Activated T-helper 17 cell treated with anti-CD3 and anti-CD28 coated beads, Interleukin-2, amount 50 U/mL, for 72 hours (primary cell): ENCODE measurements around the gene OTOL1. TPM values are rescaled to one million over a fixed set of nuclear protein-coding genes. Genes with fewer than 3 reads are reported as not detected.
"Not testable (repeated sequence)": the region's sequence is repeated elsewhere in the genome, so short reads cannot be mapped to it uniquely, and the experiment has no call there.

Experiments used
- ATAC-seq: fragments of 150-1000 bp; cut with Tn5 transposase; replicated peaks from 2 replicates; pipeline ENCODE4 v1.10.0; 2021; ENCODE audit warnings: mild to moderate bottlenecking, moderate library complexity
- H3K27ac Mint-ChIP-seq: one replicate; pipeline ENCODE4 v1.8.0; 2022; ENCODE audit warnings: mixed read lengths
- H3K27me3 Mint-ChIP-seq: one replicate; pipeline ENCODE4 v1.8.0; 2022; ENCODE audit warnings: mixed read lengths
- H3K36me3 Mint-ChIP-seq: one replicate; pipeline ENCODE4 v1.8.0; 2022; ENCODE audit warnings: low read depth, mild to moderate bottlenecking, mixed read lengths
- H3K4me1 Mint-ChIP-seq: one replicate; pipeline ENCODE4 v1.8.0; 2022; ENCODE audit warnings: mixed read lengths
- H3K4me3 Mint-ChIP-seq: one replicate; pipeline ENCODE4 v1.8.0; 2022; ENCODE audit warnings: mild to moderate bottlenecking, mixed read lengths
- H3K9me3 Mint-ChIP-seq: one replicate; pipeline ENCODE4 v1.8.0; 2022; ENCODE audit warnings: mixed read lengths
- total RNA-seq, 2 donors: library from RNA; stranded (reverse); gene quantifications; one replicate each; pipeline ENCODE4 v1.2.3, GENCODE V29; 2022

Gene OTOL1
- total RNA-seq = not detected

DNA sequence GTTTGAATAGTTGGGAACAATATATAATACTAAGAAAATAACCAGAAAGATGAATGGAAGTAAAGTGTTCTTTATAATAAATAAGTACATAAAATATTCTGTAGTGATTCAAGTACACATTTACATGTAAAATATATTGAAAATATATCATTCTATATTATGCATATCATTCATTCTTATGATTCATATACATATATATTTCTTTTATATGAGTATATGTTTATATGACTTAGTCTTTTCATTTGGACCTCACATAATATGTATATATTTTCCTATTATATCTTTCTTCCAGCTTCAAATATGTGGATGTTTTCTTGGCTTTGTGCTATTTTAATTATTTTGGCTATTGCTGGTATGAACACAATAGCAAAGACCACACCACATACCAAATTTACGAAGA lies at the start of gene OTOL1:
TSS of gene OTOL1 (plus strand) at position 301 of the 400 bp plus-strand sequence. CDS start at position 301, 0 bp downstream.
- H3K4me1 Mint-ChIP-seq = no peaks in the 10 kb centered on the region
- H3K9me3 Mint-ChIP-seq = no peaks in the 10 kb centered on the region
- H3K4me3 Mint-ChIP-seq = no peak within 1 kb of the TSS
- H3K27ac Mint-ChIP-seq = no peak within 1 kb of the TSS
- ATAC-seq = no peak
- no peaks in the 10 kb centered on the region for H3K36me3 Mint-ChIP-seq
- H3K27me3 Mint-ChIP-seq = peaks cover 19% of the 10 kb centered on the region

DNA sequence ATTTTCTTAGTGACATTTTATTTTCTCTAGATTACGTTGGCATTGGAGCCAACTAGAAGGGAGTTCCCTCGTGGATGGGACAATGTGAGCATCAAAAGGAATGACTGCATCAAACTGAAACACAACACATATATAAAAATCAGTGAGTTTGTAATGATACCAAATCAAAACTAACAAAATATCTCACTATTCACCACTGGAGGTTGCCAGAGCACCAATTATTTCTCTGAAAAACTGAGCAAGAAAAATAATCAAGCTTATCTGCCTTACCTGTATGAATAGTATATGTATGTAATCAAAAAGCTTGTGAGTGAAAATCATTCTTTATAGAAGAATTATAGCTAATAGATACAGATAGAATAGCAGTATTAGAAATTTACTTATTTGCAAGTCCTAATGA lies 46.8 kb upstream of the OTOL1 start:
- H3K36me3 Mint-ChIP-seq = no peaks in the 10 kb centered on the region
- no peak overlapping the region for H3K4me3 Mint-ChIP-seq
- ATAC-seq = no peak
- no peaks in the 10 kb centered on the region for H3K4me1 Mint-ChIP-seq
- H3K27me3 Mint-ChIP-seq = peaks cover 5% of the 10 kb centered on the region
- no peak overlapping the region for H3K27ac Mint-ChIP-seq
- H3K9me3 Mint-ChIP-seq = no peaks in the 10 kb centered on the region

DNA sequence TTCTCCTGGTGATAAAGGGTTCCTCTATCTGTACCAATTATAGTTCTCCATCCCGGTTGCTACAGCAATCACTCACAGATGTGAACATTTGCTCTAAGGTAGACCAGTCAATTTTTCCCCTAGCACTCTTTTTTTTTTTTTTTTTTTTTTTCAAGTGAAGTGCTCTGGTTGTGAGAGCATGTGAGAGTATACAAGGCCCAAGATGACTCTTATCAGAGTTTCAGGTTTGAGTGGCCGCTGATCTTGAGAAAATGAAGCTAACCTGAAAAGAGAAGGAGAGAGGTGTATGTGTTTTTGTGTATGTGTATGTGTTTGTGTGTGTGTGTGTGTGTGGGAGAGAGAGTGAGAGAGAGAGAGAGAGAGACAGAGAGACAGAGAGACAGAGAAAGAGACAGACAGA lies 44.4 kb upstream of the OTOL1 start:
- Mint-ChIP-seq H3K4me3 (no peak overlapping the region), H3K4me1 (no peaks in the 10 kb centered on the region), H3K9me3 (no peaks in the 10 kb centered on the region), H3K36me3 (no peaks in the 10 kb centered on the region), H3K27ac (no peak overlapping the region), H3K27me3 (no peaks in the 10 kb centered on the region)
- no peak for ATAC-seq

DNA sequence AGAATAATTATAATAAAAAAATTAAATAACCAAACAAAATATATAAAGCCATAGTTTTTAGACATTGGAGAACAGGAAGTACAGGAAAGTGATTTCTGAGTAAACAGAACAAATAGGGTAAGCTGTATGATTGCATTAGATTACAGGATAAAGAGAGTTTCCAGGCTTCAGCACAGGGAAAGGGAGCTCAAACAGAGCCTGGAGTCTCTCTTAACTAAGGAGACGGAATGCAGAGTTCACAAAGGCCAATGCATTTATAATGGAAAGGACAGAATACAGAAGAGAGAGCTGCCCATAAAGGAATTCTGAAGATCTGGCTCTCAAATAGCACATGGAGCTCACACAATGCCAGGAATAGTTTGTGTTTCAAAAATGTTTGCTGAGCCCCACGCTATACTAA lies 42.0 kb upstream of the OTOL1 start:
- ATAC-seq = no peak
- Mint-ChIP-seq H3K9me3 (no peaks in the 10 kb centered on the region), H3K27me3 (no peaks in the 10 kb centered on the region), H3K4me1 (no peaks in the 10 kb centered on the region), H3K4me3 (no peak overlapping the region), H3K27ac (no peak overlapping the region), H3K36me3 (no peaks in the 10 kb centered on the region)

DNA sequence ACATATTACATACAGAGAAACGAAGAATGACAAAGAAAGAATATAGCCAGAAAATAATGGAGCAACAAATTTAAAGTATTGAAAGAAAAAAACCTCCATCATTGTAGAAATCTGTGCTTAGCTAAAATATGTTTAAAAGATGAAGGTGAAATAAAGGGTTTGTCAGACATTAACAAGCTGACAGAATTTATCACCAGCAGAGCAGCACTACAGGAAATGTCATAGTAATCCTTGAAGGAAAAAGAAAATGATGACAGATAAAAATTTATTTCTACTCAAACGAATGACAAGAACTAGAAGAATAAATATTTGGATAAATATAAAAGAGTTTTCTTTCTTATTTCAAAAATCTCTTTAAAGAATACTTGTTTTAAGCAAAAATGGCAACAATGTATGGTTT lies 40.6 kb upstream of the OTOL1 start:
- Mint-ChIP-seq H3K27me3 (no peaks in the 10 kb centered on the region), H3K27ac (no peak overlapping the region), H3K9me3 (no peaks in the 10 kb centered on the region), H3K4me1 (no peaks in the 10 kb centered on the region), H3K4me3 (no peak overlapping the region), H3K36me3 (no peaks in the 10 kb centered on the region)
- ATAC-seq = no peak

DNA sequence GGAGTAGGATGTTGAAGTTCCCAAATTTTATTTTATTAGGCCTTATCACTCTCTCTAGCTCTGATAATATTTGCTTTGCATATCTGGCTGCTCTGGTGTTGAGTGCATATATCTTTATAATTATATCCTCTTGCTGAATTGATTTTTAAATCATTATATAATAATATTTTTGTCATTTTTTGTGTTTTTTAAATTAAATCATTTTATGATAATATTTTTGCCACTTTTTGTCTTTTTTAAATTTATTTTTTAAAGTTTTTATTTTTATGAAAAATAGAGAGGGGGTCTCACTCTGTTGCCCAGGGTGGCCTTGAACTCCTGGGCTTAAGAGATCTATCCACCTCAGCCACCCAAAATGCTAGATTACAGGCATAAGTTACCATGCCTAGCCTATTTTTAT lies 34.5 kb upstream of the OTOL1 start:
- no peak overlapping the region for H3K27ac Mint-ChIP-seq
- peaks cover 12% of the 10 kb centered on the region for H3K9me3 Mint-ChIP-seq
- H3K4me1 Mint-ChIP-seq = no peaks in the 10 kb centered on the region
- H3K27me3 Mint-ChIP-seq = peaks cover 8% of the 10 kb centered on the region
- no peaks in the 10 kb centered on the region for H3K36me3 Mint-ChIP-seq
- no peak for ATAC-seq
- no peak overlapping the region for H3K4me3 Mint-ChIP-seq

DNA sequence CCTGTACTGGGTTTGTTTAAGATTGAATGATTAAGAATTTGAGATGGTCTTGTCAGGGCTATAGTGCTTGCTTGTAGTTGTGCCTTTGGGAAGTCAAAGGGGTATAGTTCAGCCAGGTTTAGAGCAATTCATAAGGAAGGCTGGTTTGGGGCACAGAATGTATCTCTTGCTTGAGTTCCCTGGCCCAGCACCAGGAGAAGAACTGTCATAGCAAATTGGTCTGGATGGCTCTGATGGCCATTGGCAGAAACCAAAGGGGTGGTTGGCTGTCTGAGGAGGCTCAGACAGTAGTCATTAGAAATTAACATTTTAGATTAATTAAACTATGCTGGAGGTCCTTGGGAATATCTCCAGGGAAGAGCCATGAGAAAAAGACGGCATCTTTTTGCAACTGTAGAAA lies 25.4 kb upstream of the OTOL1 start:
- Mint-ChIP-seq H3K36me3 (no peaks in the 10 kb centered on the region), H3K4me1 (no peaks in the 10 kb centered on the region), H3K4me3 (no peak overlapping the region), H3K27me3 (peaks cover 8% of the 10 kb centered on the region), H3K9me3 (no peaks in the 10 kb centered on the region), H3K27ac (no peak overlapping the region)
- ATAC-seq = no peak

DNA sequence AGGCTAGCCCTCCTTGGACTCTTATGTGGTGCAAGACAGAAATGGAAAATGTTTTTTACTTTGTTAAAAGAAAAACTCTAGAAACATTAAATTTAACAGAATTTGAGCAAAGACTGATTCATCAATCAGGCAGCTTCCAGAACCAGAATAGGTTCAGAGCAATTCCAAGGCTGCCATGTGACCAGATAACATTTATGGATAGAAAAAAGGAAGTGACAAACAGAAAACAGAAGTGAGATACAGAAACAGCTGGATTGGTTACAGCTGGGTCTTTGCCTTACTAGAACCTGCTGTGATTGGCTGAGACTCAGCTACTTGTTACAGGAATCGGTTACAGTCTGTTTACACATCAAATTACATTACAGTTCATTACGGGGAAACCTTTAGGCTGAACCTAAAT lies 22.5 kb upstream of the OTOL1 start:
- Mint-ChIP-seq H3K36me3 (no peaks in the 10 kb centered on the region), H3K4me3 (no peak overlapping the region), H3K9me3 (no peaks in the 10 kb centered on the region), H3K27me3 (peaks cover 4% of the 10 kb centered on the region), H3K4me1 (no peaks in the 10 kb centered on the region), H3K27ac (no peak overlapping the region)
- ATAC-seq = no peak

DNA sequence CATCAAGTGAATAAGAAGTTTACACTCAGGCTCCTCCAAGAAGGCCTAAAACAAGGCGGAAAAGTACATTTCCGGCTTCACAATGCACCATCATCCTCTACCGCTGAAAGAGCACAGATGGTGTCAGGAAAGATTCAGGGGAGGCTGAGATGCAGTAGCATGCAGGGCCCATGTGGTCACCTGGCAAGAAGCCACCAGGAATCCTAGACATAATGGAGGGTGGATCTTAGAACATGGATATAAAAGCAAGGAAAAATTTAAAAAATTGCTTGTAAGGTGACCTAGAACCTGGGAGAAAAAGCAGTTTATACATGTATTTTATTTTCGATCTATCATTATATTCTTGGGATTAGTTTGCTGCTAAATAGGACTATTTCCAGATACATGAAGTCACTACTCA lies 21.9 kb upstream of the OTOL1 start:
- no peak for ATAC-seq
- Mint-ChIP-seq H3K27me3 (peaks cover 8% of the 10 kb centered on the region), H3K9me3 (no peaks in the 10 kb centered on the region), H3K4me3 (no peak overlapping the region), H3K4me1 (no peaks in the 10 kb centered on the region), H3K36me3 (no peaks in the 10 kb centered on the region), H3K27ac (no peak overlapping the region)

DNA sequence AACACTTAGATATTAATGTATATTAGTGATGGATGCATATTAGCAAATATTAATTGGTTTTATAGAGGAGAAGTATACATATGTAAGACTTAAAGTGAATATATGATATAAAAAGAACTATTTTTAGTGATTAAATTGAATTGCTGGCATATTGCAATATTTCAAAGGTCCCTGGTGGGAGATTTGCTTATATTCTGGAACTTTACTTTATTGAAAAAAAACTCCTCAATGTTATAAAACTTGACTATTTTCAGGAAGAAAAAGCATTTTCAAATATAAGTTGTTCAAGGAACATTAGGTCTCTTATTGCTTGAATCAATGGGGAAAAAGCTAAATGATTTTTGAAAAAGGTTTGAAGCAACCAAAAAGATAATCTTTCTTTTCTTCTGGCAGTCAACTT lies 21.4 kb upstream of the OTOL1 start:
- Mint-ChIP-seq H3K4me1 (no peaks in the 10 kb centered on the region), H3K4me3 (no peak overlapping the region), H3K27ac (no peak overlapping the region), H3K27me3 (peaks cover 7% of the 10 kb centered on the region), H3K36me3 (no peaks in the 10 kb centered on the region), H3K9me3 (no peaks in the 10 kb centered on the region)
- ATAC-seq = no peak

DNA sequence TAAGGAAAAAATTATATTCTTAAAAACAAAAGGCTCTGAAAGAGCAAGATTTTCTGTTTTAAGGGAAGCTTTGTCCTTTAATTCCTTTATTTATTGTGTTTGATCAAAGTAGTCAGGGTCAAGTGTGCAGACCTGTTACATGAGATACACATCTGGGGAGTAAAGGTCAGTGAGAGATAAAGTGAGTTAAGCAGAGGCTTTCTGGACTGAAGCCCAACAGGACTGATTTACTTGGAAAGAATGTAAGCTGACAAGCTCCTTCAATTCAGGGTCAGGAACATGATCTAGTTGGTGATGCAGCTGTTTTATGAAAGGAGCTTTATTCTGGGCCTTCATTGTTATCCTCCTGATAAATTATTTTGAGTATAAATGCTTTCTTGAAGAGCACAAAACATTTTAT lies 20.7 kb upstream of the OTOL1 start:
- H3K36me3 Mint-ChIP-seq = no peaks in the 10 kb centered on the region
- no peak for ATAC-seq
- no peak overlapping the region for H3K4me3 Mint-ChIP-seq
- H3K4me1 Mint-ChIP-seq = no peaks in the 10 kb centered on the region
- H3K9me3 Mint-ChIP-seq = no peaks in the 10 kb centered on the region
- no peak overlapping the region for H3K27ac Mint-ChIP-seq
- H3K27me3 Mint-ChIP-seq = peaks cover 8% of the 10 kb centered on the region

DNA sequence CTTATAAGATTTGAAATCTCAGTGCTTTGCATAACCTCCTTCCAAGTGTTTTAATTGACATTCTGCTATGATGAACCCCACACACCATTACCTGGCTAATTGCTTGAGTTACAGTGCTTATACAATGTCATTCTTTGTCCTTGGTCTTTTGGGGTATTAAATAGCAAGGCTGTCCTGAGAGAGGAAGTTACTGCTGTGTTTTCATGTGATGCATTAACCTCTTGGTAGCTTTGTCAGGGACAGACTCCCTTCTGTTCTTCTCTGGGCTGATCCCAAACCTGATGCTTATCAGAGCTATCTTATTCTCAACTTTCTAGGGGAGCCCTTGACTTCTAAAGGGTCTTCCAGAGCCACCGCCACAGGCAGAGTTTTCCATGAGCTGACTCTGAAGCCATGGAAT lies 12.4 kb upstream of the OTOL1 start:
- Mint-ChIP-seq H3K4me1 (no peaks in the 10 kb centered on the region), H3K27ac (no peak overlapping the region), H3K36me3 (no peaks in the 10 kb centered on the region), H3K4me3 (no peak overlapping the region), H3K9me3 (peaks cover under 1% of the 10 kb centered on the region), H3K27me3 (peaks cover 29% of the 10 kb centered on the region)
- ATAC-seq = no peak

DNA sequence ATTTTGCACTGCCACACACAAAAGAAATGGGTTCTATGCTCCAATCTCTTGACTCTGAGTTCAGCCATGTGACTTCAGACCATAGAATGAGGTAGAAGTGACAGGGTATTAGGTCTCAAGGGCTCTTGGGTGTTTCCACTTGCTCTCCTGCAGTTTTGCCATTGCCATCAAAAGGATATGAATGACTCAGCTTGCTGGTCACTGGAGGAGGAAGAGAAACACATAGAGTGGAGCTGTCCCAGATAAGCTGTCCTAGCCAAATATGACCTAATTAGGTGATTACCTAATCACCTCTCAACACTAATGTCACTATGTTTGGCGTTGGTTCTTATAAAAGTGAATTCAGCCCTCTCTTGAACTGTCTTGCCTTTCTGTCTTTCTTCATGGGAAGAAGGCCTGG lies 8.3 kb upstream of the OTOL1 start:
- H3K27me3 Mint-ChIP-seq = peaks cover 22% of the 10 kb centered on the region
- H3K4me1 Mint-ChIP-seq, H3K9me3 Mint-ChIP-seq, ATAC-seq, H3K4me3 Mint-ChIP-seq, H3K27ac Mint-ChIP-seq, H3K36me3 Mint-ChIP-seq: not testable (repeated sequence)

DNA sequence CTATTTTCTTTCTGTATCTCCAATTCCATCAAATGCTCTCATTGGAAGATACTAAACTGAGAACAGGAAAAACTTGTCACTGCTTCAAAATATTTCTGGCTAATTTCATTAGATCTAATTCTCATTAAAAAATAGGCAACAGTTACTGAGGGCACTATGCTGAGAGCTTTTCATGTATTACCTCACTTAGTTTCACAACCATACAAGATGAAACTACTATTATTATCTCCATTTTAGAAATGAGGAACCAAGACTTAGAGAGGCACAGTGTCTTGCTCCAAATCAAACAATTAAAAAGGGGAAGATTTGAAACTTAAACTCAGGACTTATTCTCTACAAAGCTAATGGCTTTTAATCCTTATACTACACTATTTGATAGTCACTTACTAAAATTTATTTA lies 7.2 kb upstream of the OTOL1 start:
- no peaks in the 10 kb centered on the region for H3K4me1 Mint-ChIP-seq
- peaks cover 3% of the 10 kb centered on the region for H3K9me3 Mint-ChIP-seq
- peaks cover 24% of the 10 kb centered on the region for H3K27me3 Mint-ChIP-seq
- H3K4me3 Mint-ChIP-seq = no peak overlapping the region
- no peak for ATAC-seq
- no peak overlapping the region for H3K27ac Mint-ChIP-seq
- no peaks in the 10 kb centered on the region for H3K36me3 Mint-ChIP-seq

DNA sequence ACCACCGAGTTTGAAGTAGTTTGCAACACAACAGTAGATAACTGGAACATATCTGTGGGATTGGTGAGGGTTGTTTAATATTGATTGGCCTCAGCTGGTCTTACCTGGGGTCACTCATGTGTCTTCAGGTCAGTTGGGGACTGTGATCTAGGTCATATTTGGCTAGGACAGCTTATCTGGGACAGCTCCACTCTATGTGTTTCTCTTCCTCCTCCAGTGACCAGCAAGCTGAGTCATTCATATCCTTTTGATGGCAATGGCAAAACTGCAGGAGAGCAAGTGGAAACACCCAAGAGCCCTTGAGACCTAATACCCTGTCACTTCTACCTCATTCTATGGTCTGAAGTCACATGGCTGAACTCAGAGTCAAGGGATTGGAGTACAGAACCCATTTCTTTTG lies 5.8 kb upstream of the OTOL1 start:
- peaks cover 27% of the 10 kb centered on the region for H3K27me3 Mint-ChIP-seq
- H3K4me1 Mint-ChIP-seq, H3K4me3 Mint-ChIP-seq, H3K36me3 Mint-ChIP-seq, ATAC-seq, H3K27ac Mint-ChIP-seq, H3K9me3 Mint-ChIP-seq: not testable (repeated sequence)

DNA sequence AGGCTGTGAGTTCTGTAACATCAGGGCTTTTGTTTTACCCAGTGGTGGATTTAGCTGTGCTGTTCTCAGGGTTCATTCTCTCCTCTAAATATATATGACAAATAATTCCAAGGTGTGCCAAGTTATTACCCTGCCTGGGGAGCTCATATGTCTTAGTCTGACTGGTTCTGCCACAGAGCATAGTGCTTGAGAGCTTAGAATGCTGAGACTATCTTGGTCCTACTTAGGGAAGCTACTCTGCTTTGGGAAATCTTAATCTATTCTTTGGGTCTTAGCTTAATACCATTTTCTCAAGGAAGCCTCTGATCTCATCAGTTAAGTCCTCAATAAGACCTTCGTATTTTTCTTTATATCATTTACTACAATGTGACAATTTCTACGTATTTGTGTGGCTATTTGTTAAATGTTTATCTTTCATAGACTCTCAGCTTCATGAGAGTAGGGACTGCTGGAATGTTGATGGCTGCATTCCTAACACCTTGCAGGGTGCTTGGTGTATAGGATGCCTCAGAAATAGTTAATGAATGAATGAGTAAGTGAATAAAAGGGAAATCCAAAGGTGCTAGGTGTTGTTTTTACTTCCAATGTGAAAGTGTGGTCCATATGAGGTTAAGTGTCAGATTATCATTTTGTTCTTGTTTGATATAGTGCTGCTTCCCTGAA lies 1.8 kb downstream of the OTOL1 start:
- no peak for ATAC-seq
- H3K27me3 Mint-ChIP-seq = peaks cover 12% of the 10 kb centered on the region
- H3K9me3 Mint-ChIP-seq = no peaks in the 10 kb centered on the region
- no peak overlapping the region for H3K27ac Mint-ChIP-seq
- no peak overlapping the region for H3K4me3 Mint-ChIP-seq
- no peaks in the 10 kb centered on the region for H3K4me1 Mint-ChIP-seq
- H3K36me3 Mint-ChIP-seq = no peaks in the 10 kb centered on the region
